OCI-LY1 (cell line): ENCODE results near the gene SLC26A9.

ENCODE experiments used
- H2AFZ ChIP-seq: fragments of 200-600 bp; sonication (generic), shearing (Covaris generic); 2 replicates; pipeline ENCODE4 v1.6.0; 2014; ENCODE audit warnings: antibody characterized with exemption, mild to moderate bottlenecking, low read length
- H3F3A ChIP-seq: fragments of 200-600 bp; sonication (generic), shearing (Covaris generic); 2 replicates; pipeline ENCODE4 v1.6.0; 2014; ENCODE audit warnings: mild to moderate bottlenecking, antibody characterized with exemption, low read length, moderate library complexity; ENCODE audit not compliant: insufficient read depth
- H3K27ac ChIP-seq: fragments of 200-600 bp; sonication (generic); 2 replicates; pipeline ENCODE4 v1.5.1; 2014; ENCODE audit warnings: low read length, mixed run types, mild to moderate bottlenecking, low read depth; ENCODE audit not compliant: poor library complexity, severe bottlenecking
- H3K27me3 ChIP-seq: fragments of 200-600 bp; sonication (generic); 2 replicates; pipeline ENCODE4 v1.6.0; 2014; ENCODE audit warnings: antibody characterized with exemption, mild to moderate bottlenecking, low read length, moderate library complexity; ENCODE audit not compliant: insufficient read depth
- H3K36me3 ChIP-seq: fragments of 200-600 bp; sonication (generic); 2 replicates; pipeline ENCODE4 v1.6.1; 2014; ENCODE audit warnings: mild to moderate bottlenecking, antibody characterized with exemption, low read length, moderate library complexity, mixed read lengths; ENCODE audit not compliant: insufficient read depth
- H3K4me1 ChIP-seq: fragments of 200-600 bp; sonication (generic); 2 replicates; pipeline ENCODE4 v1.5.1; 2014; ENCODE audit warnings: mild to moderate bottlenecking, low read length, moderate library complexity; ENCODE audit not compliant: insufficient read depth, severe bottlenecking
- H3K4me2 ChIP-seq: fragments of 200-600 bp; sonication (generic), shearing (Covaris generic); 2 replicates; pipeline ENCODE4 v1.6.1; 2014; ENCODE audit warnings: low read length
- H3K4me3 ChIP-seq: fragments of 200-600 bp; sonication (generic); 2 replicates; pipeline ENCODE4 v1.5.1; 2014; ENCODE audit warnings: low read length, low read depth, mild to moderate bottlenecking, mixed read lengths; ENCODE audit not compliant: poor library complexity, severe bottlenecking
- H3K79me2 ChIP-seq: fragments of 200-600 bp; shearing (Covaris generic); 2 replicates; pipeline ENCODE4 v1.6.1; 2016; ENCODE audit warnings: mixed run types, low read length, mixed read lengths; ENCODE audit not compliant: insufficient read depth
- H3K9ac ChIP-seq: fragments of 200-600 bp; sonication (generic), shearing (Covaris generic); 2 replicates; pipeline ENCODE4 v1.6.1; 2014; ENCODE audit warnings: mild to moderate bottlenecking, low read length, mixed read lengths
- H3K9me2 ChIP-seq: fragments of 200-600 bp; sonication (generic), shearing (Covaris generic); 2 replicates; pipeline ENCODE4 v1.6.1; 2014; ENCODE audit warnings: low read depth, mild to moderate bottlenecking, low read length, mixed read lengths
- H3K9me3 ChIP-seq: fragments of 200-600 bp; shearing (Covaris generic); 2 replicates; pipeline ENCODE4 v1.6.1; 2014; ENCODE audit warnings: low read length, mixed read lengths
- H4K20me1 ChIP-seq: fragments of 200-600 bp; sonication (generic), shearing (Covaris generic); 2 replicates; pipeline ENCODE4 v1.6.0; 2016; ENCODE audit warnings: mild to moderate bottlenecking, low read length; ENCODE audit not compliant: insufficient read depth
- CTCF ChIP-seq: fragments of 200-600 bp; sonication (generic), shearing (Covaris generic); IDR thresholded peaks from 2 replicates; pipeline ENCODE4 v1.5.1; 2017; ENCODE audit warnings: mild to moderate bottlenecking, antibody characterized with exemption, low read length, moderate library complexity, mixed read lengths
- EZH2 ChIP-seq: fragments of 200-600 bp; sonication (generic), shearing (Covaris generic); IDR thresholded peaks from 2 replicates; pipeline ENCODE4 v1.8.0; 2017; ENCODE audit warnings: borderline replicate concordance, mixed run types, mild to moderate bottlenecking, antibody characterized with exemption, low read length, moderate library complexity, mixed read lengths

Gene SLC26A9

GRCh38 chr1:205883792-205884191 lies 59.5 kb downstream of the SLC26A9 start:
- Histone ChIP-seq H2AFZ (no peak overlapping the region), H3K4me2 (no peak overlapping the region), H3K27ac (no peak overlapping the region), H3K27me3 (no peaks in the 10 kb centered on the region), H3K4me3 (no peak overlapping the region), H3K9me3 (no peaks in the 10 kb centered on the region), H3K9ac (no peak overlapping the region), H3K36me3 (no peaks in the 10 kb centered on the region; the same call in 1 of the 2 replicates), H3K9me2 (no peaks in the 10 kb centered on the region), H3K79me2 (no peaks in the 10 kb centered on the region), H4K20me1 (no peaks in the 10 kb centered on the region), H3K4me1 (no peaks in the 10 kb centered on the region), H3F3A (no peaks in the 10 kb centered on the region)
- TF ChIP-seq EZH2 = no peak
- TF ChIP-seq CTCF = no peak

GRCh38 chr1:205880923-205881322 lies 62.3 kb downstream of the SLC26A9 start:
- peaks cover 2% of the 10 kb centered on the region; the same call in 1 of the 2 replicates for H3K9me3 ChIP-seq

GRCh38 chr1:205879974-205880373 lies 63.3 kb downstream of the SLC26A9 start:
- no peaks in the 10 kb centered on the region for H4K20me1 ChIP-seq
- H3K27me3 ChIP-seq = no peaks in the 10 kb centered on the region
- no peak overlapping the region for H3K27ac ChIP-seq
- no peaks in the 10 kb centered on the region for H3K9me2 ChIP-seq
- no peaks in the 10 kb centered on the region for H3F3A ChIP-seq
- H2AFZ ChIP-seq = no peak overlapping the region
- TF ChIP-seq CTCF = no peak
- no peak for TF ChIP-seq EZH2
- H3K9ac ChIP-seq = no peak overlapping the region
- H3K4me3 ChIP-seq = no peak overlapping the region
- H3K4me2 ChIP-seq = no peak overlapping the region
- no peaks in the 10 kb centered on the region for H3K36me3 ChIP-seq
- peaks cover 2% of the 10 kb centered on the region; the same call in 1 of the 2 replicates for H3K9me3 ChIP-seq
- H3K79me2 ChIP-seq = no peaks in the 10 kb centered on the region
- H3K4me1 ChIP-seq = no peaks in the 10 kb centered on the region

More at GRCh38 chr1:205880923-205881322, 62.3 kb downstream of the SLC26A9 start:
- Histone ChIP-seq H3K9me2 (no peaks in the 10 kb centered on the region), H3K36me3 (no peaks in the 10 kb centered on the region), H4K20me1 (no peaks in the 10 kb centered on the region), H2AFZ (no peak overlapping the region), H3K9ac (no peak overlapping the region), H3K27ac (no peak overlapping the region), H3K4me3 (no peak overlapping the region), H3K27me3 (no peaks in the 10 kb centered on the region), H3K79me2 (no peaks in the 10 kb centered on the region), H3K4me1 (no peaks in the 10 kb centered on the region), H3K4me2 (no peak overlapping the region), H3F3A (no peaks in the 10 kb centered on the region)
- TF ChIP-seq CTCF = no peak
